Right hindlimb (tissue), 1 donor: ENCODE data around the gene TMEM51.
"Not testable (repeated sequence)": the region's sequence is repeated elsewhere in the genome, so short reads cannot be mapped to it uniquely, and the experiment has no call there.

ENCODE experiments used
- DNase-seq: peaks from one replicate; pipeline ENCODE4 v3.0.0-alpha.2; 2018

The TMEM51 gene

GRCh38 chr1:15155888-15156741 is 2.6 kb downstream of the TMEM51 start:
- peak; percentile 81 for DNase-seq

- no peak for DNase-seq
Observed at GRCh38 chr1:15156807-15157380, 3.3 kb downstream of the TMEM51 start.

- no peak for DNase-seq
Observed at GRCh38 chr1:15157524-15158399, 4.2 kb downstream of the TMEM51 start.

DNA sequence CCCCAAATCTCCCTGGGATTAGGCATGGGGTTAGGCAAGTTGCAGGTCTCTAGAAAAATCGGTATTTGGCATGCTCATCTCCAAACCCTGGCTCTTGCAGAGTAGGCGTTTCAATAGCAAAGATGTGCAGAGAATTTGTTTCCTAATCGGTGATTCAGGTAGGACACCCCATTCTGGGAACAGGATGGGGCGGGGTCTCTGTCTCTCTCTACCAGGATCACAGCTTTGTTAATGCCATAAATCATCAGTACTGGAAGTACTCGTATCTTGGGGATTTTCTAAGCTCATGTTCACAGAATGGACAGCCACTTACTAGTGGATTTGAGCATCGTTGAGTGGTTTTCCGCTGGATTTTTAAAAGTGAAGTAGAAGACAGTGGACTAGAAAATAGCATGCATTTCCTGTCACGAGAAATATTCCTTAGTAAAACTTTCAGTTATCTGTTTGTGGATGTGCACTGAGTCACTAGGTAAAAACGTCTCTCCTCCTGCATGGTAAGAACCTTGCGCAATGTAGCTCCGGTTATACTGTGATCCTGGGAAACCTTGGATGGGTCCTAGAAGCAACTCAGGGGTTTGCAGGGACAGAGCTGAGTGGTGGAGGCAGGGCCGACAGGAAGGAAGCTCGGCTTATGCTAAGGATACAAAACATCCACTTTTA is 5.1 kb downstream of the TMEM51 start:
- DNase-seq: no peak

DNA sequence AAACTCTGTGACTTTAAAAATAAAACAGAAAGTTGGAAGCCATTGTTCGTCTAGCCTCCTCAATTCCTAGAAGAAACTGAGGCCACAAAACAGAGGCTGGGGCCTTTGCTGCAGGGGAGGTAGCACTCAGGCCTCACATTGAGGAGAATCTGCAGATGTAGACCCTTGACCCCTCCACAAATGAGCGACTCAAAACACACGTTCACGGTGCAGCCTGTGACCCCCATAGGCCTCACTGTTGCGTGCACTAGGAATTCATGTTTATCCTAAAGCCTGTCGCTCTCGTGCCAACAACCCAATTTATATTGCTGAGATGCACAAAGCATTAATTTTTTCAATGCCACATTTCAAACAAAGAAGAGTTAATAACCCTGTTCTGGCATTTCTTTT is 5.6 kb downstream of the TMEM51 start:
- DNase-seq: no peak

DNA sequence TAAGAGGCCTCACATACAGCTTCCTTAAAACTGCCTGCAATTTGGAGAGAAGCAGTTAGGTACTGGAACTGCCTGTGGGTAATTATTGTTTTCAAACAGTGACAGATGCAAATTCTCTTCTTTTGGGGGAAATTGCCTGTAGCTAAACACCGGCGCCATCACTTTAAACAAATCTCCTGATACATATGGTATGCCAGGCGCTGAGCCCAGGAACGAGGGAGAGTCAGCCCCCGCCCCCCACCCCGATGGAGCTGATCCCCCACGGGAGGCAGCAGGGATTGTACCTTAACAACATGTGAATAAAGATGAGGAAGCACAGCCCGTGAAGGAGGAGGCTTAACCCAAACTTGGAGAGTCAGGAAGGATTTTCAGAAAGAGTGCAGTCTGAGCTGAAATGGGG is 7.1 kb downstream of the TMEM51 start:
- DNase-seq: no peak

- DNase-seq: no peak
Observed at GRCh38 chr1:15167386-15167785, 13.8 kb downstream of the TMEM51 start.

DNA sequence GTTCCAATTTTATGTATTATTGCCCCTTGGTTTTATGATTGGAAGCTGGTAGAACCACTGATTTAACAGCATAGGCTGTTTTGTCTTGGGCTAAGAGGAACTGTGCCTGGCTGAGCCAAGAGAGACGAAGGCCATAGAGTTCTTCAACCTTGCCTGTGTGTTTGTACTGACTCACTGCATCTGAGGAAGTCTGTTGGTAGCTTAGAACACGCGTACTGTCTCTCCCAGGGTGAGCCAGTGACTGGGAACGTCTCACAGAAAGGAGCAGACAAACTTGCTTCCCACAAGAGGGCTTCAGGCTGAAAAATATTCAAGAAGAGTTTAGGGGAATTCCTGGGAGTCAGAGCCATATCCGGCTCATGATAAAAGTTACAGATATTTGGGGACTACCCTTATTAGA is 14.9 kb downstream of the TMEM51 start:
- no peak for DNase-seq

- no peak for DNase-seq
Observed at GRCh38 chr1:15170071-15170470, 16.5 kb downstream of the TMEM51 start.

DNA sequence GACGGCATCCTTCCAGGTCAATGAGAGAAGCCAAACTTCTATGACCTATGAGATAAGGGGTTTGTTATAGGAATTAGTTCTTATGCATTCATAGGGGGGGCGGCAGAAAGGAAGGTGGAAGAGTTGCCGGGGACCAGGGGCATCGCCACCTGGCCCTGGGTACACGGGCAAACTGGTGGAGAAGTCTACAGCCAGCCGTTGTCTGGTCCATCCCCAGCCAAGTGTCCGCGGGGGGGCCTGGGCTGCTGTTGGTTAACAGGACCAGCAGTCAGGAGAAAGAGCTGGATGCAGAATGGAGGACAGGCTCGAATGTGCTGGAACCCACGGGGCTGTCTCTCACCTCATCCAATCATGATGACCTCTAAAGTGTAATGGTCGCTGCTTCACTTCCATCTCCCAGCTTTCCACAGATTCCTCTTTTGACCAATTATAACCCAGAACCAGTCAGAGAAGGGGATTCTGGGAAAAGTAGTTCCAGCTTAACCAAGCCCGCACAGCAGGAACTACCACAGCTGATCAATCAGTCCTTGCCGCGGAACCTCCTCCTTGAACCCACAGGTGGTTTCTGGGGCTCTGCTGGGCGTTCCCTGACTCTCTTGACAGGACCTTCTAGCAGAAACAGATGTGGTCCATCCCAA is 17.8 kb downstream of the TMEM51 start:
- no peak for DNase-seq

GRCh38 chr1:15172405-15173259 is 19.1 kb downstream of the TMEM51 start:
- no peak for DNase-seq

GRCh38 chr1:15173863-15174614 is 20.5 kb downstream of the TMEM51 start:
- no peak for DNase-seq

DNA sequence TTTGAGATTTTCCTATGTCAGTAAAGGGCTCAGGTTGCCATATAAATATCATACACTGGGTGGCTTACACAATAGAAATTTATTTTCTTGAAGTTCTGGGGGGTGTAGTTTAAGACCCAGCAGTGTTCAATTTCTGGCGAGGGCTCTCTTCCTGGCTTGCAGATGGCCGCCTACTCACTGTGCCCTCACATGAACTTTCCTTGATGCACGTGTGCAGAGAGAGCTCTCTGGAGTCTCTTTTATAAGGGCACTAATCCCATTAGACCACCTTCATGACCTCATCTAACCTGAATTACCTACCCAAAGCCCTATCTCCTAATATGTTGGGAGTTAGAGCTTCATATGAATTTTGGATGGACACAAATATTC is 21.1 kb downstream of the TMEM51 start:
- no peak for DNase-seq

DNA sequence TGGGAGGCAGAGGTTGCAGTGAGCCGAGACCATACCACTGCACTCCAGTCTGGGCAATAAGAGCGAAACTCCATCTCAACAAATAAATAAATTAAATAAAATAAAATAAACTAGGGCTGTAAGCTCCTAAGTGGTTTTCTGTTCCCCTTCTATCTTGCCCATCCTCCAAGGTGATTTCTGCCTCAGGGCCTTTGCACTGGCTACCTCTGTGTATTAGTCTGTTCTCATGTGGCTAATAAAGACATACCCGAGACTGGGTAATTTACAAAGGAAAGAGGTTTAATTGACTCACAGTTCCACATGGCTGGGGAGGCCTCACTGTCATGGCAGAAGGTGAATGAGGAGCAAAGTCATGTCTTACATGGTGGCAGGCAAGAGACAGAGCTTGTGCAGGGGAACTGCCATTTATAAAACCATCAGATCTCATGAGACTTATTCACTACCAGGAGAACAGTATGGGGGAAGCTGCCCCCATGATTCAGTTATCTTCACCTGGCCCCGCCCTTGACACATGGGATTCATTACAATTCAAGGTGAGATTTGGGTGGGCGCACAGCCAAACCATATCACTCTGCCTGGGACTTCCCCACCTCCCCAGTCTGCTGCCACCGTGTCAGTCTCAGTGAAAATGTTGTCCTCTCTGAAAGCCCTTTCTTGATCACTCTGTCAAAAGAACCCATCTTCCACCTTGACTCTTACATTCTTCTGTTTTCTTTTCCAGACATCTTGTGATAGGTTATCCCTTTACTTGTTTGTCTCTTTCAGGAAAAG is 22.0 kb downstream of the TMEM51 start:
- not testable (repeated sequence) for DNase-seq

- no peak for DNase-seq
Observed at GRCh38 chr1:15176120-15176519, 22.6 kb downstream of the TMEM51 start.

- DNase-seq: no peak
Observed at GRCh38 chr1:15176898-15177665, 23.5 kb downstream of the TMEM51 start.

- DNase-seq: no peak
Observed at GRCh38 chr1:15177710-15178166, 24.2 kb downstream of the TMEM51 start.

DNA sequence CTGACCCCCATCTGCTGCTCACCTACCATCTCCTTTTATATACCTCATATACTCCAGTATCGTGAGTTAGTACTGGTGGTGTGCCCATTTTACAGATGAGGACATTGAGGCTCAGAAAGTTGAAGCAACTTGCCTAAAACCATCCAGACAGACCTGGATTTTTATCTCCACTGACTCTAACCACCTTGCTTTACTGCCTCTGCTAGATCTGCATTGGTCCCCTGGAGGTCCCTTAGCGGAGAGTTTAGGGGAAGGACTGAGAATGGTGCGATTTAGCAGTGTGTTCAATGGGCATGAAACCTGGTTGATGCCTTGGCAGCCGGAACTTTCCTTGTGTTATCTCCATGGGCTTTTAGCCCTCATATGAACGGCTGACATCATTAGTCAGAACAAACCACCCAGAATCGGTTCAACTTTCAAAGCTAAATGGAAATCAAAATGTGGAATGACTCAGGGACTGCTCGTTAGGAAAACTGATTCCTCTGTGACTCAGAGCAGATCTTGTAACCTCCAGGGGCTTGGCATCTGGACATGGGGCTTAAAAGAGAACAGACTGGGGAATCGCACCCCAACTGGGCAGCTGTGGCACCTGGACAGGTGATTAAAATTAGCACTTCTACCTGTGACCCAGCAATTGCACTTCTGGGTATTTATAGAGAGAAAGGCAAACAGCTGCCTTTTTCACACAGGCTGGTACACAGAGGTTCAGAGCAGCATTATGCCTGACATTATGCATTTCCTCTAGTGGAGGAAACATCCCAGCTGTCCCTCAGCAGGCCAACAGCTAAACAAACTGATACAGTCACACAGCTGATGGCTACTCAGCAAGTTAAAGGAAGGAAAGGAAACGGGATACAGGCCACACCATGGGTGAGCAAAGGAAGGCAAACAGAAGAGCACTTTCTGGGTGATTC is 25.3 kb downstream of the TMEM51 start:
- DNase-seq: peak; percentile 48
